Neural cell (in vitro differentiated cells): ENCODE data around the gene POLN. TPM values are rescaled to one million over a fixed set of nuclear protein-coding genes. Genes with fewer than 3 reads are reported as not detected.

Source experiments
- H2AFZ ChIP-seq: fragments of 200-600, 300-800 bp; sonication (generic), shearing (Covaris generic); 2 replicates; pipeline ENCODE4 v1.6.0; 2014; ENCODE audit warnings: low read depth, mild to moderate bottlenecking, antibody characterized with exemption, low read length, moderate library complexity
- H3F3A ChIP-seq: fragments of 200-600 bp; shearing (Covaris generic); 2 replicates; pipeline ENCODE4 v1.6.1; 2016; ENCODE audit warnings: mild to moderate bottlenecking, moderate library complexity, mixed read lengths, antibody characterized with exemption, low read length; ENCODE audit not compliant: insufficient read depth, poor library complexity, severe bottlenecking
- H3K27ac ChIP-seq: fragments of 200-600, 300-800 bp; sonication (generic), shearing (Covaris generic); 2 replicates; pipeline ENCODE4 v1.5.1; 2014; ENCODE audit warnings: mild to moderate bottlenecking, low read length, moderate library complexity
- H3K27me3 ChIP-seq: fragments of 300-800, 200-600 bp; sonication (generic), shearing (Covaris generic); 2 replicates; pipeline ENCODE4 v1.6.0; 2014; ENCODE audit warnings: mild to moderate bottlenecking, low read depth, low read length, moderate library complexity; ENCODE audit not compliant: insufficient read depth
- H3K36me3 ChIP-seq: fragments of 300-800, 200-600 bp; sonication (generic), shearing (Covaris generic); 2 replicates; pipeline ENCODE4 v1.5.1; 2014; ENCODE audit warnings: mild to moderate bottlenecking, antibody characterized with exemption, low read length, moderate library complexity; ENCODE audit not compliant: insufficient read depth
- H3K4me2 ChIP-seq: fragments of 300-800, 200-600 bp; sonication (generic), shearing (Covaris generic); 2 replicates; pipeline ENCODE4 v1.6.0; 2014; ENCODE audit warnings: mild to moderate bottlenecking, low read length
- H3K4me3 ChIP-seq: fragments of 300-800, 200-600 bp; sonication (generic), shearing (Covaris generic); 2 replicates; pipeline ENCODE4 v1.5.1; 2014; ENCODE audit warnings: mild to moderate bottlenecking, low read length, moderate library complexity
- H3K79me2 ChIP-seq: fragments of 200-600 bp; shearing (Covaris generic); replicated peaks from 2 replicates; pipeline ENCODE4 v1.6.0; 2014; ENCODE audit warnings: mild to moderate bottlenecking, low read length, moderate library complexity; ENCODE audit not compliant: insufficient read depth
- H3K9ac ChIP-seq: fragments of 300-800, 200-600 bp; sonication (generic), shearing (Covaris generic); 2 replicates; pipeline ENCODE4 v1.6.1; 2016; ENCODE audit warnings: mild to moderate bottlenecking, low read length, mixed read lengths
- H3K9me2 ChIP-seq: fragments of 200-600 bp; shearing (Covaris generic); 2 replicates; pipeline ENCODE4 v1.6.1; 2016; ENCODE audit warnings: mild to moderate bottlenecking, low read length, mixed read lengths; ENCODE audit not compliant: insufficient read depth
- H3K9me3 ChIP-seq: fragments of 200-600, 300-800 bp; sonication (generic), shearing (Covaris generic); 2 replicates; pipeline ENCODE4 v1.6.1; 2016; ENCODE audit warnings: mild to moderate bottlenecking, mixed run types, low read length, moderate library complexity, mixed read lengths
- H4K20me1 ChIP-seq: fragments of 200-600 bp; shearing (Covaris generic); 2 replicates; pipeline ENCODE4 v1.6.1; 2016; ENCODE audit warnings: mild to moderate bottlenecking, mixed run types; ENCODE audit not compliant: insufficient read depth
- EP300 ChIP-seq: fragments of 450-650 bp; conservative IDR thresholded peaks from 2 replicates; pipeline ENCODE4 v1.6.1; 2014; ENCODE audit warnings: antibody characterized with exemption, mild to moderate bottlenecking, moderate library complexity; ENCODE audit not compliant: poor library complexity, severe bottlenecking
- EZH2 ChIP-seq: fragments of 200-600, 300-800 bp; shearing (Covaris generic), sonication (generic); IDR thresholded peaks from 2 replicates; pipeline ENCODE4 v1.6.1; 2014; ENCODE audit warnings: antibody characterized with exemption, low read length, borderline replicate concordance, mild to moderate bottlenecking; ENCODE audit not compliant: insufficient read depth, poor library complexity, severe bottlenecking
- MXI1 ChIP-seq: fragments of 450-650 bp; conservative IDR thresholded peaks from 2 replicates; pipeline ENCODE4 v1.6.1; 2014; ENCODE audit warnings: antibody characterized with exemption, mild to moderate bottlenecking; ENCODE audit not compliant: poor library complexity, severe bottlenecking
- POLR2AphosphoS5 ChIP-seq: IDR thresholded peaks from 2 replicates; pipeline ENCODE4 v1.6.1; 2012
- RAD21 ChIP-seq: fragments of 450-650 bp; conservative IDR thresholded peaks from 2 replicates; pipeline ENCODE4 v1.6.1; 2014; ENCODE audit warnings: antibody characterized with exemption, mild to moderate bottlenecking, moderate library complexity
- SMC3 ChIP-seq: fragments of 450-650 bp; conservative IDR thresholded peaks from 2 replicates; pipeline ENCODE4 v1.6.1; 2014; ENCODE audit warnings: antibody characterized with exemption, mild to moderate bottlenecking, moderate library complexity; ENCODE audit not compliant: poor library complexity
- TAF1 ChIP-seq: IDR thresholded peaks from 2 replicates; pipeline ENCODE4 v1.6.1; 2012; ENCODE audit warnings: low read depth
- polyA plus RNA-seq: library from polyadenylated mRNA; depleted of rRNA; stranded (reverse); fragments of >200 nt; gene quantifications from 2 replicates; pipeline ENCODE4 v1.2.3, GENCODE V29; 2014
- TF ChIP-seq, protein P1 (sequence below): IDR thresholded peaks from 2 replicates; pipeline ENCODE4 v1.6.1; 2012; ENCODE audit warnings: borderline replicate concordance
- TF ChIP-seq, protein P2 (sequence below): fragments of 450-650 bp; IDR thresholded peaks from 2 replicates; pipeline ENCODE4 v1.5.1; 2014; ENCODE audit warnings: antibody characterized with exemption, mild to moderate bottlenecking, moderate library complexity; ENCODE audit not compliant: poor library complexity, severe bottlenecking

The POLN gene
- polyA plus RNA-seq, 1 donor from 2014 or later = 1.1 TPM

GRCh38 chr4:2045518-2045951 is 196.4 kb downstream of the POLN start:
- Histone ChIP-seq H3K9me2 (no peaks in the 10 kb centered on the region), H3K27me3 (peaks cover 8% of the 10 kb centered on the region), H3K36me3 (no peaks in the 10 kb centered on the region), H3K4me2 (no peak overlapping the region), H3K4me3 (no peak overlapping the region), H4K20me1 (no peaks in the 10 kb centered on the region), H3F3A (no peaks in the 10 kb centered on the region), H3K9me3 (no peaks in the 10 kb centered on the region), H2AFZ (no peak overlapping the region), H3K27ac (no peak overlapping the region), H3K9ac (no peak overlapping the region), H3K79me2 (peaks cover 12% of the 10 kb centered on the region)
- TF ChIP-seq, protein P1, sequence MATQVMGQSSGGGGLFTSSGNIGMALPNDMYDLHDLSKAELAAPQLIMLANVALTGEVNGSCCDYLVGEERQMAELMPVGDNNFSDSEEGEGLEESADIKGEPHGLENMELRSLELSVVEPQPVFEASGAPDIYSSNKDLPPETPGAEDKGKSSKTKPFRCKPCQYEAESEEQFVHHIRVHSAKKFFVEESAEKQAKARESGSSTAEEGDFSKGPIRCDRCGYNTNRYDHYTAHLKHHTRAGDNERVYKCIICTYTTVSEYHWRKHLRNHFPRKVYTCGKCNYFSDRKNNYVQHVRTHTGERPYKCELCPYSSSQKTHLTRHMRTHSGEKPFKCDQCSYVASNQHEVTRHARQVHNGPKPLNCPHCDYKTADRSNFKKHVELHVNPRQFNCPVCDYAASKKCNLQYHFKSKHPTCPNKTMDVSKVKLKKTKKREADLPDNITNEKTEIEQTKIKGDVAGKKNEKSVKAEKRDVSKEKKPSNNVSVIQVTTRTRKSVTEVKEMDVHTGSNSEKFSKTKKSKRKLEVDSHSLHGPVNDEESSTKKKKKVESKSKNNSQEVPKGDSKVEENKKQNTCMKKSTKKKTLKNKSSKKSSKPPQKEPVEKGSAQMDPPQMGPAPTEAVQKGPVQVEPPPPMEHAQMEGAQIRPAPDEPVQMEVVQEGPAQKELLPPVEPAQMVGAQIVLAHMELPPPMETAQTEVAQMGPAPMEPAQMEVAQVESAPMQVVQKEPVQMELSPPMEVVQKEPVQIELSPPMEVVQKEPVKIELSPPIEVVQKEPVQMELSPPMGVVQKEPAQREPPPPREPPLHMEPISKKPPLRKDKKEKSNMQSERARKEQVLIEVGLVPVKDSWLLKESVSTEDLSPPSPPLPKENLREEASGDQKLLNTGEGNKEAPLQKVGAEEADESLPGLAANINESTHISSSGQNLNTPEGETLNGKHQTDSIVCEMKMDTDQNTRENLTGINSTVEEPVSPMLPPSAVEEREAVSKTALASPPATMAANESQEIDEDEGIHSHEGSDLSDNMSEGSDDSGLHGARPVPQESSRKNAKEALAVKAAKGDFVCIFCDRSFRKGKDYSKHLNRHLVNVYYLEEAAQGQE = no peak
- TF ChIP-seq EZH2 (no peak), SMC3 (no peak)

GRCh38 chr4:2044542-2045517 is 197.1 kb downstream of the POLN start:
- Histone ChIP-seq H3K27ac (no peak overlapping the region), H3K36me3 (no peaks in the 10 kb centered on the region), H3K4me2 (no peak overlapping the region), H3K79me2 (peaks cover 12% of the 10 kb centered on the region), H3K9me2 (no peaks in the 10 kb centered on the region), H3K9me3 (no peaks in the 10 kb centered on the region), H3K9ac (no peak overlapping the region), H4K20me1 (no peaks in the 10 kb centered on the region), H2AFZ (no peak overlapping the region), H3K27me3 (peaks cover 14% of the 10 kb centered on the region), H3K4me3 (no peak overlapping the region), H3F3A (no peaks in the 10 kb centered on the region)
- TF ChIP-seq TAF1 (no peak), POLR2AphosphoS5 (no peak), SMC3 (no peak), EP300 (no peak), RAD21 (no peak), MXI1 (no peak), EZH2 (no peak)
- TF ChIP-seq, protein P2, sequence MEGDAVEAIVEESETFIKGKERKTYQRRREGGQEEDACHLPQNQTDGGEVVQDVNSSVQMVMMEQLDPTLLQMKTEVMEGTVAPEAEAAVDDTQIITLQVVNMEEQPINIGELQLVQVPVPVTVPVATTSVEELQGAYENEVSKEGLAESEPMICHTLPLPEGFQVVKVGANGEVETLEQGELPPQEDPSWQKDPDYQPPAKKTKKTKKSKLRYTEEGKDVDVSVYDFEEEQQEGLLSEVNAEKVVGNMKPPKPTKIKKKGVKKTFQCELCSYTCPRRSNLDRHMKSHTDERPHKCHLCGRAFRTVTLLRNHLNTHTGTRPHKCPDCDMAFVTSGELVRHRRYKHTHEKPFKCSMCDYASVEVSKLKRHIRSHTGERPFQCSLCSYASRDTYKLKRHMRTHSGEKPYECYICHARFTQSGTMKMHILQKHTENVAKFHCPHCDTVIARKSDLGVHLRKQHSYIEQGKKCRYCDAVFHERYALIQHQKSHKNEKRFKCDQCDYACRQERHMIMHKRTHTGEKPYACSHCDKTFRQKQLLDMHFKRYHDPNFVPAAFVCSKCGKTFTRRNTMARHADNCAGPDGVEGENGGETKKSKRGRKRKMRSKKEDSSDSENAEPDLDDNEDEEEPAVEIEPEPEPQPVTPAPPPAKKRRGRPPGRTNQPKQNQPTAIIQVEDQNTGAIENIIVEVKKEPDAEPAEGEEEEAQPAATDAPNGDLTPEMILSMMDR = no peak
- TF ChIP-seq, protein P1 = no peak
